Mesothelial cell of epicardium (in vitro differentiated cells): ENCODE data around the gene SPATA31E1. TPM values are rescaled to one million over a fixed set of nuclear protein-coding genes. Genes with fewer than 3 reads are reported as not detected.

ENCODE experiments used
- DNase-seq, 2 experiments: peaks; one replicate each; pipeline ENCODE4 v3.0.0; 2021; ENCODE audit warnings: low spot score in 2 of 2; ENCODE audit not compliant: unreplicated experiment in 2 of 2
- H3K27ac Mint-ChIP-seq: 2 replicates; pipeline ENCODE4 v1.8.0; 2021; ENCODE audit warnings: mixed read lengths
- H3K27me3 Mint-ChIP-seq: 2 replicates; pipeline ENCODE4 v1.8.0; 2021; ENCODE audit warnings: low read depth, mixed read lengths
- H3K36me3 Mint-ChIP-seq: 2 replicates; pipeline ENCODE4 v1.8.0; 2021; ENCODE audit warnings: mixed read lengths
- H3K4me1 Mint-ChIP-seq: 2 replicates; pipeline ENCODE4 v1.8.0; 2021; ENCODE audit warnings: mixed read lengths
- H3K4me3 Mint-ChIP-seq: 2 replicates; pipeline ENCODE4 v1.8.0; 2021; ENCODE audit warnings: mild to moderate bottlenecking, moderate library complexity, mixed read lengths
- H3K9me3 Mint-ChIP-seq: 2 replicates; pipeline ENCODE4 v1.8.0; 2021; ENCODE audit warnings: mixed read lengths
- CTCF ChIP-seq: fragments of 200-600 bp; sonication (generic); IDR thresholded peaks from one replicate; pipeline ENCODE4 v1.5.0; 2021; ENCODE audit warnings: antibody characterized with exemption; ENCODE audit not compliant: unreplicated experiment
- total RNA-seq: library from RNA; stranded (reverse); gene quantifications from 3 replicates; pipeline ENCODE4 v1.2.1, GENCODE V29; 2021

Gene SPATA31E1
- total RNA-seq, 1 donor from 2014 or later = 0.09 TPM

DNA sequence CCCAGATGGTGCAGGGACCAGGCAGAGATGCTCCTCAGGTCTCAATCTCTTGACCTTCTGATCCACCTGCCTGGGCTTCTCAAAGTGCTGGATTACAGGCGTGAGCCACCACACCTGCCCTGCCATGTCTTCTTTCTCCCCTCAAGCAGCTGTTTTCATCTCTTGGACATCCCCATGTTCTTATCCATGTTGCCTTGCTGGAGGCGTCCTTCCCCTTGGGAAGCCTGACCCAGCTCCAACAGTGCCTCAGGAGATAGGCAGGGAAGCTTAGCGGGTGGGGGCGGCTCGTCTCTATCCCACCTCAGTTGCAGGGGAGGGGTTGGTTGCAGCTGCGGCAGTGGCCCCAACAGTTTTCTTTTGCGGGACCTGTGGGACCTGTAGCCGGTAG is 24.7 kb upstream of the SPATA31E1 start:
- H3K4me1 Mint-ChIP-seq = peaks cover 9% of the 10 kb centered on the region
- no peak for DNase-seq

DNA sequence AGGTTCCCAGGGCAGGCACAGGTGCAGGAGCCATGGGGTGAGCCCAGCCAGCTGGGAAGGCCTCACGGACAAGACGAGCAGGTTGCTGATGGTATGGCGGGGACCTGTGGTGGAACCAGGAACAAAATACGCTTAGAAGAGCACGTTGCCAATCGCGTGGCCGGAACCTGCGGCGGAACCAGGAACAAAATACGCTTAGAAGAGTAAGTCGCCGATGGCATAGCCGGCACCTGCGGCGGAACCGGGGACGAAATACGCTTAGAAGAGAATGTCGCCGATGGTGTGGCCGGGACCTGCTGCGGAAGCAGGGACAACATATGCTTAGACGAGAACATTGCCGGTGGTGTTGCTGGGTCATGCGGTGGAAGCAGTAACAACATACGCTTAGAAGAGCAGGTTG is 23.5 kb upstream of the SPATA31E1 start:
- no peak overlapping the region for H3K4me3 Mint-ChIP-seq
- no peak for DNase-seq
- peaks cover 35% of the 10 kb centered on the region for H3K9me3 Mint-ChIP-seq
- H3K27me3 Mint-ChIP-seq = no peaks in the 10 kb centered on the region
- H3K36me3 Mint-ChIP-seq = peaks cover 12% of the 10 kb centered on the region
- no peak for TF ChIP-seq CTCF
- H3K27ac Mint-ChIP-seq = no peak overlapping the region
- peaks cover 6% of the 10 kb centered on the region for H3K4me1 Mint-ChIP-seq

More for the DNA sequence above, 24.7 kb upstream of the SPATA31E1 start:
- no peak for TF ChIP-seq CTCF
- no peak overlapping the region for H3K27ac Mint-ChIP-seq
- peaks cover 35% of the 10 kb centered on the region for H3K9me3 Mint-ChIP-seq
- peaks cover 12% of the 10 kb centered on the region for H3K36me3 Mint-ChIP-seq
- no peaks in the 10 kb centered on the region for H3K27me3 Mint-ChIP-seq
- H3K4me3 Mint-ChIP-seq = no peak overlapping the region

DNA sequence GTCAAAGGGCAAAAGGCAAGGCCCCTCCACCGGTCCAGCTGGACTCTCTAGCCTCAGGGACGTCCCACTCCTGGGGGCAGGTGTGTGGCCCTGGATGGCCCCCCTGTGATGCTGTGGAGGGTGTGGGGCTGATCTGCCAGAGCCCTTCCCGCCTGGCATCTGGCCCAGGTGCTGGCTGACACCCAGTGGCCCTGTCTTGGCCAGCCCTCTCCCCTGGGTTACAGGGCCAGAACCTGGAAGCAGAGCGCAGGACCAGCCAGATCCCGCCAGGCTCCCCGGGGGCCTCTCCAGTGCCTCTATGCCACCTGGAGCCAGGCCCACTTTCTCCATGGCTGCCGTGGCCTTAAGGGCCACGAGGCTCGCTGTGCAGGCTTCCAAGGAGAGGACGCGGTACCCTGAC is 22.9 kb upstream of the SPATA31E1 start:
- Mint-ChIP-seq H3K27ac (no peak overlapping the region), H3K4me1 (no peaks in the 10 kb centered on the region), H3K4me3 (no peak overlapping the region), H3K9me3 (peaks cover 35% of the 10 kb centered on the region), H3K27me3 (no peaks in the 10 kb centered on the region), H3K36me3 (peaks cover 12% of the 10 kb centered on the region)
- DNase-seq = no peak
- no peak for TF ChIP-seq CTCF

DNA sequence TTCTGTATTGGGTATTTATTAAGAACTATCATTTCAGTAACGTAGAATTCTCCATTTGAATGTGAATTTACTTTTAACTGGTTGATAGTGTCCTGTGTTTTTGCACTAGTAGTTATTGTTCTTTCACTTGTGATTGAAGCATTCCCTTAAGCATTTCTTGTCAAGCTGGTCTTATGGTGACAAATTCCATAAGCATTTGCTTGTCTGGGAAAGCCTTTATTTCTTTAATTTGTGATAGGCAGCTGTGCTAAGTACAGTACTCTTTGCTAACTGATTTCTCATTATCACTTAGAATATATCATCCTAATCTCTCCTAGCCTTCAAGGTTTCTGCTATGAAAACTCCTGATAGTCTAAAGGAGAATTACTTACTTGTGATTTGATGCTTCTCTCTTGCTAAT is 21.3 kb upstream of the SPATA31E1 start:
- no peak overlapping the region for H3K27ac Mint-ChIP-seq
- no peak overlapping the region for H3K4me3 Mint-ChIP-seq
- peaks cover 4% of the 10 kb centered on the region for H3K4me1 Mint-ChIP-seq
- no peak for DNase-seq
- H3K36me3 Mint-ChIP-seq = peaks cover 12% of the 10 kb centered on the region
- H3K27me3 Mint-ChIP-seq = no peaks in the 10 kb centered on the region
- H3K9me3 Mint-ChIP-seq = peaks cover 35% of the 10 kb centered on the region
- no peak for TF ChIP-seq CTCF

DNA sequence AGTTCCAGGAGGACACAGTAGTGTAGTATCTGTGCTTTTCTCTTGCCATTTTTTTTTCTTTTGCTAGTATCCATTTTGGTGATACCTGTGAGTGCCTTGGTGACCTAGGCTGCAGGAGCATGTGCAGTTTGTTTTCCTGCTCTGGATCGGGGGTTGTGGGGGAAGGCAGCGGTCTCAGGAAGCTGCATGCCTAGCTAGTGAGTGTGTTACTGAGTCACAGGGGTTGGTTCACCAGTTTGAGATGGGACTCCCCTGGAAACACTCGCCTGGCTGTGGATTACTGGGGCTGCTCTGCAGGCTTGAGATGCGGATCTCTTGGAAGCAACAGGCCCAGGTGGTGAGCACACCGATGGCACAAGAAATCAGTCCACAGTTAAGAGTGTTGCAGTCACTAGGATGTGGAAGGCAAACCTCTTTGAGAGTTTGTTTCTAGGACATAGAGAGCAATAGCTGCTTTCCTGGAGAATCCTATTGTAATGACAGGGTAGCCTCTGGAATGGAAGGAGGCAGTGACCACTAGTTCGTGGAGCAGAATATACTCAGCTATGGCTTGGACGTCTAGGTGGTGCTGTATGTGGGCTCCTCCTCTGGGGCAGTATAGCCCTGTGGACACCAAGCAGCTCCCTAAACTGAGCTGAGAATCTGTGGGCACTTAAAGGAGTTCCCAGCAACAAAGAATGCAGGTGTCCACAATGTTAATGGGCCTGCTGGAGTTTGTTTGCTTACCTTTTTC is 20.0 kb upstream of the SPATA31E1 start:
- H3K9me3 Mint-ChIP-seq = peaks cover 35% of the 10 kb centered on the region
- no peak for DNase-seq
- no peak overlapping the region for H3K4me3 Mint-ChIP-seq
- H3K36me3 Mint-ChIP-seq = peaks cover 12% of the 10 kb centered on the region
- no peak overlapping the region for H3K27ac Mint-ChIP-seq
- H3K27me3 Mint-ChIP-seq = no peaks in the 10 kb centered on the region
- H3K4me1 Mint-ChIP-seq = peaks cover 4% of the 10 kb centered on the region
- TF ChIP-seq CTCF = no peak
